K562 (cell line): ENCODE results near the gene ASB10. TPM values are rescaled to one million over a fixed set of nuclear protein-coding genes. Genes with fewer than 3 reads are reported as not detected.

Experiments used
- ARHGAP35 ChIP-seq: fragments of 450-650 bp; IDR thresholded peaks from 2 replicates; pipeline ENCODE4 v1.6.1; 2018; ENCODE audit not compliant: partially characterized antibody
- ARID2 ChIP-seq: fragments of 450-650 bp; IDR thresholded peaks from 2 replicates; pipeline ENCODE4 v1.6.1; 2017; ENCODE audit warnings: antibody characterized with exemption, mild to moderate bottlenecking
- CHD1 ChIP-seq: fragments of 200-600 bp; sonication (generic); IDR thresholded peaks from one replicate; pipeline ENCODE4 v1.6.1; 2012; ENCODE audit warnings: mild to moderate bottlenecking, moderate library complexity, low read length, inconsistent platforms
- CREBBP ChIP-seq: IDR thresholded peaks from one replicate; pipeline ENCODE4 v1.6.1; 2012; ENCODE audit warnings: low read depth, mild to moderate bottlenecking, control low read depth, inconsistent platforms, low read length
- DEAF1 ChIP-seq: fragments of 450-650 bp; formaldehyde crosslinking; IDR thresholded peaks from 2 replicates; pipeline ENCODE4 v1.4.0; 2020; ENCODE audit warnings: mild to moderate bottlenecking, moderate library complexity
- ELF2 ChIP-seq: fragments of 250-450 bp; sonication (Bioruptor Pico); IDR thresholded peaks from 2 replicates; pipeline ENCODE4 v1.5.0; 2021; ENCODE audit warnings: mild to moderate bottlenecking
- ETV5 ChIP-seq: sonication (generic); formaldehyde crosslinking; IDR thresholded peaks from 2 replicates; pipeline ENCODE4 v1.4.0; 2020; ENCODE audit warnings: low read depth, mild to moderate bottlenecking, missing genetic modification reagents
- FOXA3 ChIP-seq, 2 experiments: fragments of 450-650 bp in 1 of 2; sonication (generic) in 1 of 2; formaldehyde crosslinking; IDR thresholded peaks in 1 of 2; conservative IDR thresholded peaks in 1 of 2; 2 replicates each; pipeline versions ENCODE4 v1.4.0 to v1.8.0; 2020 to 2022; ENCODE audit warnings: mild to moderate bottlenecking in 2 of 2, missing genetic modification reagents in 1 of 2
- FOXJ2 ChIP-seq: fragments of 200-800 bp; sonication (Bioruptor generic); IDR thresholded peaks from 2 replicates; pipeline ENCODE4 v1.6.1; 2016; ENCODE audit warnings: missing genetic modification characterization, missing compliant biosample characterization
- L3MBTL2 ChIP-seq: fragments of 450-650 bp; IDR thresholded peaks from 2 replicates; pipeline ENCODE4 v1.6.1; 2016; ENCODE audit warnings: mild to moderate bottlenecking, moderate library complexity
- LCOR ChIP-seq: sonication (generic); formaldehyde crosslinking; IDR thresholded peaks from 2 replicates; pipeline ENCODE4 v1.8.0; 2022; ENCODE audit warnings: mild to moderate bottlenecking, missing genetic modification reagents
- MNT ChIP-seq, 2 experiments: fragments of 450-650 bp; conservative IDR thresholded peaks; 2 replicates each; pipeline ENCODE4 v1.6.1; 2017; ENCODE audit warnings: mild to moderate bottlenecking in 2 of 2, moderate library complexity in 2 of 2
- MTA1 ChIP-seq: fragments of 450-650 bp; IDR thresholded peaks from 2 replicates; pipeline ENCODE4 v1.6.1; 2017; ENCODE audit warnings: borderline replicate concordance
- NEUROD1 ChIP-seq: fragments of 150-350 bp; IDR thresholded peaks from 2 replicates; pipeline ENCODE4 v1.6.1; 2014; ENCODE audit warnings: borderline replicate concordance, low read length, low read depth; ENCODE audit not compliant: partially characterized antibody
- PHF21A ChIP-seq: fragments of 450-650 bp; IDR thresholded peaks from 2 replicates; pipeline ENCODE4 v1.6.1; 2017; ENCODE audit warnings: low read depth, borderline replicate concordance
- POLR2A ChIP-seq: fragments of 450-650 bp; conservative IDR thresholded peaks from 2 replicates; pipeline ENCODE4 v1.6.1; 2016
- PRPF4 ChIP-seq: fragments of 200-400 bp; formaldehyde crosslinking; IDR thresholded peaks from one replicate; pipeline ENCODE4 v1.6.1; 2017; ENCODE audit warnings: low read length, low read depth, mild to moderate bottlenecking; ENCODE audit not compliant: insufficient read depth, poor library complexity, severe bottlenecking
- RHOXF2B ChIP-seq: fragments of 250-450 bp; sonication (Bioruptor Pico); conservative IDR thresholded peaks from 2 replicates; pipeline ENCODE4 v1.5.1; 2021
- SNIP1 ChIP-seq: fragments of 450-650 bp; IDR thresholded peaks from 2 replicates; pipeline ENCODE4 v1.7.1; 2017; ENCODE audit warnings: low read depth, mild to moderate bottlenecking
- TCF15 ChIP-seq: fragments of 250-450 bp; sonication (Bioruptor Pico); IDR thresholded peaks from 2 replicates; pipeline ENCODE4 v1.8.0; 2022; ENCODE audit warnings: moderate library complexity, mild to moderate bottlenecking, inconsistent platforms
- ZBED1 ChIP-seq: IDR thresholded peaks from 2 replicates; pipeline ENCODE4 v1.6.1; 2014
- ZNF143 ChIP-seq: sonication (generic); formaldehyde crosslinking; IDR thresholded peaks from 2 replicates; pipeline ENCODE4 v1.9.0; 2022; ENCODE audit warnings: mild to moderate bottlenecking, missing genetic modification reagents
- ZNF639 ChIP-seq, 2 experiments: fragments of 200-800 bp in 1 of 2; sonication (Bioruptor generic) in 1 of 2; sonication (generic) in 1 of 2; formaldehyde crosslinking in 1 of 2; IDR thresholded peaks in 1 of 2; conservative IDR thresholded peaks in 1 of 2; 2 replicates each; pipeline versions ENCODE4 v1.5.0 to v1.6.1; 2016 to 2020; ENCODE audit warnings: missing compliant biosample characterization in 1 of 2, missing genetic modification characterization in 1 of 2, missing genetic modification reagents in 1 of 2
- polyA plus RNA-seq, 8 experiments: library from polyadenylated mRNA; depleted of rRNA in 4 of 8; stranded (reverse) in 5 of 8; unstranded in 3 of 8; fragments of >200 nt; fragmentation: Nextera tagmentation in 2 of 8; fragmentation: Illumina TruSeq in 1 of 8; extraction: Ambion mirVana in 2 of 8; extraction: Trizol in 1 of 8; gene quantifications; 2 replicates each; pipeline versions ENCODE4 v1.2.1 to v1.2.3, GENCODE V29; 2011 to 2014; ENCODE audit warnings: inconsistent platforms in 1 of 8, missing spikeins in 1 of 8
- total RNA-seq, 7 experiments: library from RNA; depleted of rRNA in 6 of 7; stranded (reverse); fragments of >200 nt in 6 of 7; fragmentation: Illumina TruSeq in 2 of 7; extraction: Trizol in 2 of 7; gene quantifications; 2 replicates each; pipeline versions ENCODE4 v1.2.1 to v1.2.3, GENCODE V29; 2011 to 2021; ENCODE audit warnings: low replicate concordance in 1 of 7

Gene ASB10
- total and polyA plus RNA-seq, 9 of the 15 experiments (the other 6 are each of a cell fraction or from before 2014, with no cell fraction given), result not detected

- TF ChIP-seq ZNF639 (CRISPR knock-in tag; conservative IDR thresholded peaks at IDR 0.05 in 1 of 2, IDR thresholded peaks at IDR 0.05 in 1 of 2) (no peak), LCOR (CRISPR knock-in tag) (peak; percentile 78), PRPF4 (no peak), FOXJ2 (tag) (no peak), RHOXF2B (CRISPR knock-in tag) (no peak), ETV5 (peak; percentile 83; the same call in 1 of the 2 replicates), TCF15 (CRISPR knock-in tag) (no peak), MNT (conservative IDR thresholded peaks at IDR 0.05) (peak in 1 of 2 experiments; percentile 68; a peak in 2 of 4 replicates), MTA1 (no peak), POLR2A (peak; percentile 81), SNIP1 (peak; percentile 90), FOXA3 (CRISPR knock-in tag; conservative IDR thresholded peaks at IDR 0.05 in 1 of 2, IDR thresholded peaks at IDR 0.05 in 1 of 2) (0 out of 4 replicates have a peak, but pooled peaks of 1 of the 2 experiments have one; percentile 49), NEUROD1 (peak; percentile 53), ZBED1 (0 out of 2 replicates have a peak, but pooled peaks have one; percentile 73), PHF21A (no peak), ELF2 (CRISPR knock-in tag) (peak; percentile 89), ARHGAP35 (peak; percentile 29), CREBBP (no peak), ZNF143 (CRISPR knock-in tag) (0 out of 2 replicates have a peak, but pooled peaks have one; percentile 45), DEAF1 (CRISPR knock-in tag) (no peak), L3MBTL2 (peak; percentile 36; the same call in 1 of the 2 replicates), ARID2 (no peak), CHD1 (peak; percentile 27)
Observed at GRCh38 chr7:151232091-151232916, 45.3 kb upstream of the ASB10 start, which contains the start of gene CHPF2 (continued).
